ENCODE results near the gene CANX.

GRCh38 chr5:179766021-179766725 lies 67.4 kb downstream of the CANX start:
- no peak for TF ChIP-seq CTCF (conservative IDR thresholded peaks at IDR 0.05; ENCODE audit: low read length)
- no peak for TF ChIP-seq EZH2phosphoT487 (IDR thresholded peaks at IDR 0.05; ENCODE audit: borderline replicate concordance)

Data from Loucy (cell line).